Mammary epithelial cell (primary cell): Measurements from ENCODE around the gene CYSTM1.

ENCODE experiments used
- CTCF ChIP-seq, 2 donors: IDR thresholded peaks in 1 of 2; conservative IDR thresholded peaks in 1 of 2; 2 replicates each; pipeline ENCODE4 v1.5.1; 2011 to 2012; ENCODE audit warnings: inconsistent platforms in 2 of 2, low read length in 2 of 2, mild to moderate bottlenecking in 2 of 2, control low read depth in 1 of 2, low read depth in 1 of 2; ENCODE audit not compliant: insufficient read depth in 1 of 2; ENCODE audit errors: extremely low read depth in 1 of 2
- EZH2 ChIP-seq: IDR thresholded peaks from 2 replicates; pipeline ENCODE4 v1.6.1; 2012; ENCODE audit warnings: low read length, inconsistent platforms, borderline replicate concordance

- TF ChIP-seq CTCF (conservative IDR thresholded peaks at IDR 0.05 in 1 of 2, IDR thresholded peaks at IDR 0.05 in 1 of 2; ENCODE audit: extremely low read depth in 1 of 2, insufficient read depth in 1 of 2, low read depth in 1 of 2, low read length in 2 of 2) (no peak), EZH2 (no peak)
Measured at GRCh38 chr5:140192715-140193430, 17.9 kb downstream of the CYSTM1 start.
